HG02759 (cell line): ENCODE data around the gene IGF2BP3.
A peak's percentile ranks its signal among the peaks of the same experiment; 100 is the strongest.
"Not testable (repeated sequence)": the region's sequence is repeated elsewhere in the genome, so short reads cannot be mapped to it uniquely, and the experiment has no call there.

ENCODE experiments used
- ATAC-seq: cut with Tn5 transposase; IDR thresholded peaks from one replicate; pipeline ENCODE4 v1.9.1; 2021; ENCODE audit warnings: mild to moderate bottlenecking, moderate library complexity; ENCODE audit not compliant: unreplicated experiment

The IGF2BP3 gene

GRCh38 chr7:23470330-23471105 is at the start of gene IGF2BP3:
TSS of gene IGF2BP3 (minus strand) at chr7:23470491. CDS start at chr7:23470110, 381 bp downstream.
- no peak for ATAC-seq

GRCh38 chr7:23514755-23515154 is 44.5 kb upstream of the IGF2BP3 start:
- no peak for ATAC-seq

GRCh38 chr7:23513746-23514145 is 43.5 kb upstream of the IGF2BP3 start:
- ATAC-seq, result not testable (repeated sequence)

GRCh38 chr7:23494009-23494408 is 23.7 kb upstream of the IGF2BP3 start:
- ATAC-seq, result no peak

- ATAC-seq, result no peak
These were observed 21.2 kb upstream of the IGF2BP3 start for GRCh38 chr7:23491502-23491901.

GRCh38 chr7:23490357-23491135 is 20.3 kb upstream of the IGF2BP3 start:
- ATAC-seq, result peak; percentile 82

DNA sequence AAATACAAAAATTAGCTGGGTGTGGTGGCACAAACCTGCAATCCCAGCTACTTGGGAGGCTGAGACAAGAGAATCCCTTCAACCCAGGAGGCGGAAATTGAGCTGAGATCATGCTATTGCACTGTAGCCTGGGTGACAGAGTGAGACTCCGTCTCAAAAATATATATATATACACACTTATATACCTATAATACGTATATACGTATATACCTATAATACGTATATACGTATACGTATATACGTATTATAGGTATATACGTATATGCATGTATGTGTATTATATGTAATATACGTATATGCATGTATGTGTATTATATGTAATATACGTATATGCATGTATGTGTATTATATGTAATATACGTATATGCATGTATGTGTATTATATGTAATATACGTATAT is 18.4 kb upstream of the IGF2BP3 start:
- not testable (repeated sequence) for ATAC-seq

DNA sequence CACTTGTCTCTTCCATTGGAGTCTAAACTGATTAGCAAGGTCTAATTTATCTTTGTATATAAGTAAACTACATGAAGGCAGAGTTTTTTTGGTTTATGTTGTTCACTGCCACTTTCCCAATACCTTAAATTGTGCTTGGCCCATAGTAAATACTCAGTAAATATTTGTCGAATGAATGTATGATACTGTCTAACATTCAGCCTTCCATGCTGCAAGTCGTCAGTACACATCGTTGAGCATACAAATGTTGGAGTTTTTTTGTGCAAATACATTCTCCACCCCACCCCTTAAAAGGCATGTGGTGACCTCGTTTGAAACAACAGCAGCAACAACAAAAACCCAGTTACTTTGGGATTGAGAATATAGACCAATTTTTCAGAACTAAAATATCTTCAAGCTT is 17.4 kb upstream of the IGF2BP3 start:
- ATAC-seq, result no peak

DNA sequence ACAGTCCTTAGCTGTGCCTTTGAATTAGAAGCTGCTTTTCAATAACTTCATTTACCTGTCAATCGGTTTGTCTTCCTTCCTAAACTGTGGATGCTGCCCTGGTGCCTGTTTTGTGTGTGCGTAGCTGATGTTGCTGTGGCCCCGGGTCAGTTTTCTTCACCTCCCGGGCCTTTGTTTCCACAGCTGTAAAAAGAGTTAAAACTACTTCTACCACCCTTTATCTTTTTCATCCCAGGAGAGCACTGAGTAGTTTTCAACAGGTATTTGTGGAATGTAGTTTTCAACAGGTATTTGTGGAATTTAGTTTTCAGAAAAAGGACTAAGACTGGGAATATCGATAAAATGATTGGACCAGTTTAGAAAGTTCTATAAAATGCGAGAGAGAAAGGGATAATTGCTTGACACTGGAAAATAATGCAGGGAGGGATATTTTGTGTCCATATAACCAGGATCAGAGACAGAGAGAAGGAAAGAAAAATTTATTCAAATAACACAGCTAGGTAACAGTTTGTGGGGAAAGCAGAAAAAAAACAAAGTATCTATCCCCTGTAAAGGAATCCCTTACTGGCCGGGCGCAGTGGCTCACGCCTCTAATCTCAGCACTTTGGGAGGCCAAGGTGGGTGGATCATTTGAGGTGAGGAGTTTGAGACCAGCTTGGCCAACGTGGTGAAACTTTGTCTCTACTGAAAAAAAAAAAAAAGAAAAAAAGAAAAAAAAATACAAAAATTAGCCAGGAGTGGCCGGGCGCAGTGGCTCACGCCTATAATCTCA is 15.9 kb upstream of the IGF2BP3 start:
- no peak for ATAC-seq

GRCh38 chr7:23482686-23483085 is 12.4 kb upstream of the IGF2BP3 start:
- ATAC-seq, result no peak

DNA sequence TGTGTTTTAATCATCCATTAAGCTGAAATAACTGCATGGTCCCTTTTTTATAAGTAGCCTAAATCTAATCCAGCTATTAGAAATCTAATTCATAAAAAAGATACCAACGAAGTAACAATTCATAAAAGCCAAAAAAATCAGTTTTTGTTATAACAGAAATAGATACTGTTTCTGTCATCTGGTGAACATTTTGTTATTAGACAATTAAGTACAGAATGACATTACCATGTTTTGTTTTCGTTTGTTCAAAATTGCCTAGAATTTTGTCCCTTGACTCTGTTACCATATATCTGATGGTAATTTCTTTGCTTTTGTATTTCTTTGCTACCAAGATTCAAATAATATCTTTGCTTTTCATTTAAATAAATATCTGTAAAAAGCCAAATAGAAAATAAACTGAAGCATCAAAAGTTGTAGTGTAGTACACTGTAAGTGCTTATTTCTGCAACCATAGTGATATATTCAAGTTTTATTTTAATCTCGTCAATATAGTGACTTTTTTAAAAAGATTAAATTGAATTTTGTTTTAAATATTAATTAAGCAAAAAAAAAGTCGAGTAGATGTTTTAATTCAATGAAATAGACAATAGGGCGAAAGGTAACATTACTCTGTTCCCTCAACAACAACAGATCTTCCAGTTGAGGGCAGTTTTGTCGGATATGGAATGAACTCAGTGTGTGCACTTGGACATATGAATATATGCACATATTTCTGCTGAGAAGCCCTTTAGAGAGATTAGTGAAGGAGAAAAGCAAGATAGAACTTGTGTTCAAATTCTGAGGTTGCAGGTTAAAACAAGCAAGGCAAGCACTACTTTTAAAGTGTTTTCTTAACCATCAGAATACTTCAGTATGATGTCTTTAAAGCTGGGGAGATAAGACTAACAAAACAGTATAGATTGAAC is 7.9 kb upstream of the IGF2BP3 start:
- no peak for ATAC-seq

- no peak for ATAC-seq
These were observed 6.8 kb upstream of the IGF2BP3 start for GRCh38 chr7:23477157-23477499.

GRCh38 chr7:23476286-23477156 is 6.2 kb upstream of the IGF2BP3 start:
- no peak for ATAC-seq

DNA sequence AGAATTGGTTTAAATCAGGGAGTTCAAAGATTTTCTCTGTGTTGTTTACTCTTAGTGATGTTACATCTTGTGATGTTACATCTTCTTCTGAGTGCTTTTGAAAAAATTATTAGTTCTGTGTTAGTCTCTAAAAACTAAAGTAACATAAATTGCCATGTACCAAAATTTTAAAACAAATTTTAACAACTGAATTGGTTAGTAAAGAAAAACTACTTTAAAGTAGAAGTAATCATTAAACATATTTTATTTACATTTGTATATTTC is 5.2 kb upstream of the IGF2BP3 start:
- ATAC-seq, result no peak

DNA sequence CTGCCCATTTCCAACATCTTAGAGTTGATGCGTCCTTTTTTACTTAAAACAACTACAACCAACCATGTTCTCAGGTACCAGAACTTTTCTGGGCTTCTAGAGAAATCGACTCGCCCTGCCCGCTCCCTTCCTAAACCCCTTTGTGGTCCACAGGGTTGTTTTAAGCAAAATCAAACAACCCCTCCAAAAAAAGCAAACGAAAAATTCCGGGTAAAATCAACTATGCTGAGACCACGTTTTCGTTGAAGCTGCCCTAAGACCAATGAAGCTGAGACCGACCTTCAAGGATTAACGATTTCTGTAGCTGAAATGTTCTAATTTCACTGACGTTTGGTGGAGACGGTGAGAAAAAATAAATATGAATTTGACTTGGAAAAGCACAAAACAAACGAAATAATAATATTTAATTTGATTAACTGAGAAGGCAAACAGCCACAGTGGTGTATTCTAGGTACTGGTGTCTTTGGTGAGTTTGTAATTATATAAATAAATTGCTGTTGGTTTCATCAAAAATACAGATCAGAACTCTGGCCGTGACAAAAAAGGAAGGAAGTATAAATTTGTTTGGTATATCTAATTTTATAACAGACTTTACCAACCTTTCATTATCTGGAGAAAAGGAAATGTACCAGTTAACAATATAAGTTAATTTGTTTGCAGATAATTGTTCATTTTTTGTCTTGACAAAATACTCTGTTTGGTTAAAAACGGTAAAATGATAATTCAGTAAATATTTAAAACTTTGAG is 4.7 kb upstream of the IGF2BP3 start:
- no peak for ATAC-seq

DNA sequence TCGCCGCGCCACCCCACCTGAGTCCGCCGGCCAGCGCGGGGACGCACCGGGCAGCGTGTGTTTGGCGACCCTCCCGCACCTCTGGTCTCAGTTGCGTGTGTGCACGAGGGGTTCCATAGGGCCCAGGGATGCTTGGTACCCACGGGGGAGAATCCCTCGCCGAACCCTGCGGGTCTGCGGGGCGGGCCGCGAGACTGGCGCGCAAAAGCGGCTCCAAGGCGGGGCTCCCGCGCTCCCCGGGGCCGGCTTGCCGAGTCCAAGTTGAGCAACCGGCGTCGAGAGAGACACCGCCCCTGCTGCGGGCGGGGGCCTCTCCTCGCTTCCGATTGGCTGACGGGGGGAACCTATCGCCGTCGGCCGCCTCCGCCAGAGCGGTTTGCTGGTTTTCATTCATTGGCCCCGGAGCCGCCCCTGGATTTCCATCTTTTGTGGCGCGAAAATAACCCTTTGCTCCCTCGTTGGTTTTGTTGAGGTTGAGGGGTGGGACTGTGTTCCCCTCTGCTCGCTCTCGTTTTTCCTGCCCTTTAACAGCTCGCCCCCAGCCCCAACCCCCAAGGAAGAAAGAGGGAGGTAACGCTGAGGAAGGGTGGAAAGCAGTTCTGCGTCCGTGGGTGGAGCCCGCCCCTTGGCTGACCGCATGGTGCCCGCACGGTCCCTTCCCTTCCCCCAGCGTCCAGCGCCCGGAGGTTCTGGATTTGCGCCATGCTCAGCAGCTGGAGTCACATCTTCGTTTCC is 4.0 kb upstream of the IGF2BP3 start:
- ATAC-seq, result peak; percentile 75

- peak; percentile 26 for ATAC-seq
These were observed 3.5 kb upstream of the IGF2BP3 start for GRCh38 chr7:23473844-23474093.

DNA sequence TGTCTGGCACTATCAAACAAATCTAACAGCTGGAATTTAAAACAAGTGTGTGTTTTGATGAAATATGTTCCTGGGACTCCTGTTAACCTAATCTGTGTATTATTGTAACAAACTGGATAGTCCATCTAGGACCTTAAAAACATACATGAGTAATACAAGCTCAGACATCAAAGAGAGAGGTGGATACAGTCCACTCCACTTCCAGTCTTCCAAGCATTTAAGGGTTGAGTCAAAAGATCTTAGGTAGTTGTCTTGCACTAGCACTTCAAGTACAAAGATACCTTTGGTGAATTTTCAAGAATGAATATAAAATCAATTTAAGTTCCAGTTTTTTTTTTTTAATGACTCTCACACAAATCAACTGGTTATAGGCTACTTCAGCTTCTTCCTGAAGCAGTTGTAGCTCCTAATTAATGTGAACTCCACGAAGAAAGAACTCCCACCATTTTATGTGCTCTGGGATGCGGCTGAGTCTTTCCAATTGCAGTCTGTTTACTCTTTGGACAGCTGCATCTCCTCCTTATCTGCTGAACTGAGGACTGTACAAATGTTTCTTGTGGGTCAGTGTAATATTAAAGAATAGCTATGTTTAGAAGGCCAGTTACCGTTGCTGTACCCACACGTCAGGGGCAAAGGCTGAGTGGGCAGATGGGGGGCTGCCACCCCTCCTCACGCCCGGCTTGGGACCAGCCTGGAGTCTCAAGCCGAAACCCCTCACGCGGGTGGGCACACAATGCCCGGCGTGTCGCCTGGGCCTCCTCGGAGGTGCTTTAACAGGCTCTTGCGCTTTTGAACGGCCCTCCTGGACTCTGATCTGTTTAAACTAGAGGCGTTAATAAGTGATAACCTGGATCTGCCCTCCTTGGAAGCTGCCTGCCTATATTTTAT is 2.9 kb upstream of the IGF2BP3 start:
- ATAC-seq, result no peak
